Activated CD8-positive, alpha-beta memory T cell treated with anti-CD3 and anti-CD28 coated beads for 48 hours (primary cell): ENCODE data around the gene TMEM198.

Source experiments
- DNase-seq, 3 experiments: peaks; one replicate each; pipeline ENCODE4 v3.0.0-alpha.2; 2020; ENCODE audit warnings: low read depth in 2 of 3, low spot score in 2 of 3

The TMEM198 gene

DNA sequence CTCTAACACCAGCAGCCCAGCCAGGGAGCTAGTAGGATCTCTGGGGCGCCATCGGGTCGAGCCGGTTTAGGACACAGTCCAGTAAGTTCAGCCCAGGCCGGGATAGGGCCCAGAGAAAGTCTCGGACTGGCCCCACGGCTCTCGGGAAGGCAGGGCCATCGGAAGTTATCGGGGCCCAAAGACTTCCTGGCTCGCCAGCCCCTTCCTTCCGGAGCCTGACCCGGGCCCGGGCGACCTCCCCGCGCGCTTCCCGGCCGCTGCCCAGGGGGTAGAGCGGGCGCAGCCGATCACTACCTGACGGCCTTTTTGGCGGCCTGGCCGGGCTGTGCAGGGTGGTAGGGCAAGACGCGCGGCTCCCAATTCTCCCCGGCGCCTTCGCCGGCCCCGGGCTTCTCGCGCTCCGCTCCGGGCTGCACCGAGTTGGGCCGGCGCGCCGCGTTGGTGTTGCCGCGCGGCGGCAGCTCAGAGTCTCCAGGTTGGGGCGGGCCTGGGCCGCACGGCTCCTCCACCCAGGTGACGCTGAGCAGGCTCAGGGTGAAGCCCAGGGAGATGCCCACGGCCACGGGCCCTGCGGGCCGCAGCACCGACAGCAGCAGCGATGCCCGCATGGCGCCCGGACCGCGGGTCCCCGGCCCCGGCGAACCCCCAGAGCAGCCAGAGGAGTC is 765 bp upstream of the TMEM198 start:
- peak in 2 of 3 experiments; percentile 10 to 33 for DNase-seq

DNA sequence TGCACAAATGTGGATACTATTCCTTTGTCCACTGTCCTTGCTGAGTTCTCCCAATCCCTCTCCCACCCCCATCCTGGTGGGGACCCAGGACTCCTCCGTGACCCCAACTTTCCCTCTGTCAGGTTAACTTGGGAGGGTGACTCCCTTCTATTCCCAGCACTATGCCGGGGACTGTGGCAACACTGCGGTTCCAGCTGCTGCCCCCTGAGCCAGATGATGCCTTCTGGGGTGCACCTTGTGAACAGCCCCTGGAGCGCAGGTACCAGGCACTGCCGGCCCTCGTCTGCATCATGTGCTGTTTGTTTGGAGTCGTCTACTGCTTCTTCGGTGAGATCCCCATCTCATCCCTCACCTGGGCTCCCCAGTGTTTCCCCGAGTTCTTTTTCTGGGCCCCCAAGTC is 739 bp downstream of the TMEM198 start:
- DNase-seq = no peak

- DNase-seq = no peak
Measured at GRCh38 chr2:219545295-219545942, 1.6 kb downstream of the TMEM198 start.

DNA sequence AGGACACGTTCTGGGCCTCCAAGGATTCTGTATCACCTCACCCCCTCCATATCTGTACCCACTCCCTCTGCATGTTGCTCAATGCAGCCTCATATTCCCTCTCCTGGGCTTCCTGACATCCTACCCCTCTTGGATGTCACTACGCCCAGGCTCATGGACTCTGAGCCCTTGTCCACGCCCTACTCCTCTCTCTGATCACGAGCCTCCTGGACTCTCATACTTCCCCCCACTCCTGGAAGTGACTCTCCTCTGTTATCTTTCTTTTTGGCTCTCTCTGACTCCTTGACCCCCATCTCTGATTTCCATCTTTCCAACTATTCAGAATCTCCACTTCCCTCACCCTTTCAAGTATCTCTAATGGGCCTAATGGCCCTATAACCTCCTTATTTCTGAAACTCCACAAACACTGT is 2.1 kb downstream of the TMEM198 start:
- no peak for DNase-seq

DNA sequence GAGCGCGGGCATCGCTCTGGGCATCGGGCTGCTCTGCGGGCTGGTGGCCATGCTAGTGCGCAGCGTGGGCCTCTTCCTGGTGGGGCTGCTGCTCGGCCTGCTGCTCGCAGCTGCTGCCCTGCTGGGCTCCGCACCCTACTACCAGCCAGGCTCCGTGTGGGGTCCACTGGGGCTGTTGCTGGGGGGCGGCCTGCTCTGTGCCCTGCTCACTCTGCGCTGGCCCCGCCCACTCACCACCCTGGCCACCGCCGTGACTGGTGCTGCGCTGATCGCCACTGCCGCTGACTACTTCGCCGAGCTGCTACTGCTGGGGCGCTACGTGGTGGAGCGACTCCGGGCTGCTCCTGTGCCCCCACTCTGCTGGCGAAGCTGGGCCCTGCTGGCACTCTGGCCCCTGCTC is 3.8 kb downstream of the TMEM198 start:
- DNase-seq = no peak

GRCh38 chr2:219548990-219549389 is 5.2 kb downstream of the TMEM198 start:
- no peak for DNase-seq

DNA sequence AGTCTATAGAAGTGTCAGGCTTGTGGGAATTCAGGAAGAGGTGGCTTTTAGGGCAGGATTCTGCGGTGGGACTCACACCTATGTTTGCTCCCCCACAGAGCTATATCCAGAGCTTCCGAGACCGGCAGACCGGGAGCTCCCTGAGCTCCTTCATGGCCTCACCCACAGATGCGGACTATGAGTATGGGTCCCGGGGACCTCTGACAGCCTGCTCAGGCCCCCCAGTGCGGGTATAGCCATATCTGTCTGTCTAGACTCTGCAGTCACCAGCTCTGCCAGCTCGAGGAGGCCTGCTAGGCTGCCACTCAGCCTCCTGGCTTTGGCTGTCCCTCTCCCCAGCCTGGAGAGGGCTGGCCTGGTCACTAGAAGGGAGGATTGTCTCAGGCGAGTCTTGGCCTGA is 5.8 kb downstream of the TMEM198 start:
- no peak for DNase-seq

GRCh38 chr2:219551441-219552381 is 7.9 kb downstream of the TMEM198 start:
- DNase-seq = no peak

DNA sequence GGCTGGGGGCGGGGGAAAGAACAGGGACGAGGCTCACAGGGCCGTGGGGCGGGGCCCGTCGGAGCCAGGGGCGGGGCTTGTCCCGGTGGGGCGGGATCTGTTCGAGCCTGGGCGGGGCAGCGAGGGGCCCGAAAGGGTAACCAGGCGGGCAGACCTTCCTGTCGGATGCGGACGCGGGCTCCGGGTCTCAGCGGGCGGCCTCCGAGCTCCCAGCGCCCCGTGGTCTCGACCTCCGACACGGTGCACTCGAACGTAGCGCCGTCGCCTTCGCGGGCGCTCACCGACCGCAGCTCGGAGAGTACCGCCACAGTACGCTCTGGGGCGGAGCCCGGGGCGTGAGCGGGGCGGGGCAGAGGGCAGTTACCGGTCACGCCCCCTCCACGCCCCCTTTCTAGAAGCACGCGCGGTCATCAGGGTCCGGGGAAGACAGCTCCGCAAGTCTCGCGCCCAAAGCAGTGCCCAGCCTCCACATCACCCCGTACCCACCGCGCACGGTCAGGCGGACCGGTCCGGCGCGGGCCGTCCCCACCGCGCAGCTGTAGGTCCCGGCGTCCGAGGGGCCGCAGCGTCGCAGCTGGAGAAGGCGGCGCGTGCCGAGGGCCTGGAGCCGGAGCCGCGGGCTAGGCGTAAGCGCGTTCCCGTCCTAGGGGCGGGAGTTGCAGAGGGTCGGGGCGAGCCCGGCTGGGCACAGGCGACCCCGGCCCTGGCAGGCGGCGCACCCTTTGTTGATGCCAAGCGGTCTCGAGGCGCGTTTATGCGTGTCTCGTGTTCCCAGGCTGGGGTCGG is 8.7 kb downstream of the TMEM198 start:
- peak; percentile 60 to 70 (median 60) for DNase-seq

DNA sequence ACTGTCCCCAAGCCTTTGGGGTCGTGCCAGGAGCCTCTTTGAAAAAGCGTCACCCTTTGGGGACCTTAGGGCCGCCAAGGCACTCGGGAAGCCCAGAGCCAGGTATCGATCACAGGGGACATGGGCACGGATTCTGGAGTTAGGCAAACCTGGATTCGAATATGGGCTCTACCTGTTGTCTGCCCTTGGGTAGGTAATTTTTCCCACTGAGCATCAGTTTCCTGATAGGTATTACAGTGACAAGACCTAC is 9.3 kb downstream of the TMEM198 start:
- DNase-seq = no peak

DNA sequence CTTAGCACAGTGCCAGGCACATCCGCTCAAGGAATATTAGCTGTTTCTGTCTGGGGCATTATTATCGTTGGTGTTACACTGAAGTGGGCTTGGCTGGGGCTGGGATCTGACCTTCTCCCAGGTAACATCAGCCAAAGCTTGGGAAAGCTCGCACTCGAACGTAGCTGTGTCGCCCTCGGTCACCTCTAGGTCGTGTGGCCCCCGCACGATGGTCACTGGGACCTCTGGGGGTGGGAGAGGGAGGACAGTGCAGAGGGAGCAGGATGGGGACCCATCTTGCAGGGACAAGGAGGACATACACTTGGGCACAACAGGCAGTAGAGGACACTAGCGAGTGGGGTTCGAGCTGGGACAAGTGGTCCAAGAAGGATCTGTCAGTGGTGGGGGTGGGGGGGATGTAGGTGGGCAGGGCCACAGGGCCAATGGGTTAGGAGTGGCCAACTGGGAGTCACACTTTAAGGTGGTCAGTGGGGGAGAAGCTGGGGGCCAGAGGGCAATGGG is 9.7 kb downstream of the TMEM198 start:
- DNase-seq = no peak

GRCh38 chr2:219554350-219554749 is 10.5 kb downstream of the TMEM198 start:
- no peak for DNase-seq

GRCh38 chr2:219555956-219556355 is 12.1 kb downstream of the TMEM198 start:
- DNase-seq = no peak

DNA sequence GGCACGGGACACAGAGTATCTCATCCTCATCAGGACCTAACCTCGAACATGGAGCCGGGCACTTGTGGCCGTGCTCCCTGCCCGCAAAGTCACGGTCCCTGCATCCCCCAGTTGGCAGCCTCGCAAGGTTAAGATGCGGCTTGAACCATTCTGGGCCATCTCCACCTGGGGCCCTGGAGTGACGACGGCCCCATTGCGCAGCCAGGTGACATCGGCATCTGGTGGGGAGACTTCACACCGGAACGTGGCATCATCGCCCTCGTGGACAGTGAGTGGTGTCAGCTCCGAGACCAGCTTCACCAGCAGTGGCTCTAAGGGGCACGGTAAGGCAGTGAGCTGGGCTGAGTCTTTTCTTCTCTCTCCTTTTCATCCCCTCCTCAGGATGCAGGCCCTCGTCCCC is 12.6 kb downstream of the TMEM198 start:
- DNase-seq = no peak

DNA sequence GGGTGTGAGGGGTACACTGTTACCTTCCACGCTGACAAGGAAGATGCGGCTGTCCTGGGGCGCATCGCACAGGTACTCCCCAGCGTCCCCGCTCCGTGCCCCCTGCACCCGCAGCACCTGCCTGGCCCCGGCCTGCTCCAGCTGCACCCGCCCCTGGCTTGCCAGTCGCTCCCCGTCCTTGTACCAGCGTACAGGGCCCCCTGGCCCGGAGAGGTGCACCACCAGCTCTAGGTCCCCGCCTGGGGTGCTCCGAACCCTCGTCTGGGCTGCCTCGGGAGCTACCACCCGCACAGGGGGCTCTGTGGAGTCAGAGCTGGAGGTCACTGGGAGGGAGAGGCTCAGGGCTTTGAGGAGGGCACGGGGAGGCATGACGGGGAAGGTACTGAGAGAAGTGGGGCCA is 13.5 kb downstream of the TMEM198 start:
- DNase-seq = no peak

- no peak for DNase-seq
Measured at GRCh38 chr2:219557791-219558785, 14.3 kb downstream of the TMEM198 start.

DNA sequence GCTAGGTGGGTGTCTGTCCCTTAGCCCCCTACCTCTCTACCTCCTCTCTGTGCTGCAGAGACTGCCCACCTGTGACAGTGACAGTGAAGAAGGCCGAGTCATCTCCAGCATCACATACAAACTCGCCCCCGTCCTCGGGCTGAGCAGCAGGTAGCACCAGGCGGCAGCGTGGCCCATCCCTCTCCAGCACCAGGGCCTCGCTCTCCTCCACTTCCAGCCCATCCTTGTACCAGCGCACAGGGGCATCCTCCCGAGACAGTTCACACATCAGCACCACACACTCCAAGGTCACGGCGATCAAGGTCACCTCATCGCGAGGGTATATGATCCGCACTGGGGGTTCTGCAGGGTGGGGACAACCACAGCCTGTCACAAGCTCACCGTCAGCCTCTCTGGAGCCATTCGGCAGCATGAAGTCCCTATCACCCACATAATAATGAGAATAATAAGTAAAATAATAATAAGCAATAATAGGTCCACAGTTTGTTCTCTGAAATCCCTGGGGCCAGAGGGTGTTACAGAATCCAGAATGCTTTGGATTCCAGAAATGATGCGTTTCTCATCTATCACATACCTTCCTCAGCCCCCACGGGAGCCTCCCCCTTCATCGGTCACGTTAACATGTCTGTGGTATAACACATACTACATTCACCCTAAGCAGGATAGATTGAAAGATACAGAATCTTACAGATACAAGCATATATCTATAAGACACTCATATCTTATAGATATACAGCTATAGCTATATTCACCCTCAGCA is 15.5 kb downstream of the TMEM198 start:
- no peak for DNase-seq

DNA sequence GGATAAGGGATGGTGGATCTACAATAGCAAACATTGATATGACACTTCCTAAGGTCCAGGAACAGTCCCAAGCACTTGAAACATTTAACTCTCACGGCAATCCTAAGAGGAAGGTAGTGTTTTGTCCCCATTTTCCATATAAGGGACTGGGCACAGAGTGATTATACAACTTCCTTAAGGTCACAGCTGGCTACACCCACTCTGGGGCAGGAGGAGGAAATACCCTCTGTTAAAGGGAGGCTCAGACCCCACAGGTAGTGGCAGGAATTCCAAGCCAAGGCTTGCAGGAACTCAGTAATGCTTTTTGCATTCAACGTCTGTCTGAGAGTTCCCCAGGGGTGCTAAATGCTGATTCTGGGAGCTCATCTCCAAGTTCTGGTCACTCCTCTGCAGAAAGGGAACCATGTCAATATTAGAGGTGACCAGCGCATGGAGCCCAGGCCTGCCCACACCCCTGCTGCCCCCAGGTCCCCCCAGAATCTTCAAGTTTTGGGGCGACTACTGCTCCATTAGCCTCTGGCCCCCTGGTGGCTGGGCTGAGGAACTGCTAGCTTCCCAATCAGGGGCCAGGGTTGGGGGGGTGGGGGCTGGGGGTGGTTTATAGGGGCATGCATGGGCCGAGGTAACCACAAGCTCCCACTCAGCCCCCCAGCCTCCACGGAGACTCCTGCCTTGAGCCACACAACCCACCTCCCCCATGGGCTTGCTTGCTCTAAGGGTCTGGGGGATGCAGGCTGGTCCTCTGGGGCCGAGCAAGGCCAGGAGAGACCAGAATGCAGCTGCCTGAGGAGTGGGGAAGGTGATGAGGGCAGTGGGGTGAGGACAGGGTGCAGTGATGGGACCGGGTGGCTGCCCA is 16.4 kb downstream of the TMEM198 start:
- DNase-seq = no peak

- DNase-seq = no peak
Measured at GRCh38 chr2:219560893-219561178, 17.0 kb downstream of the TMEM198 start.
